HCT116 (cell line): ENCODE data around the gene UBTD2. TPM values are rescaled to one million over a fixed set of nuclear protein-coding genes. Genes with fewer than 3 reads are reported as not detected.

ENCODE experiments used
- ATAC-seq: fragments of 200-7000 bp; cut with Tn5 transposase; 2 replicates; pipeline ENCODE4 v1.9.1; 2020; ENCODE audit warnings: mild to moderate bottlenecking, moderate library complexity
- BruUV-seq: library from RNA; stranded (reverse); fragments of 400-500 nt; replicated peaks from 2 replicates; lab custom pipeline; 2021; lab: Mats Ljungman, UMichigan
- CTCF ChIA-PET: fragments of 300-600 bp; sonication (Branson Sonifier 250); formaldehyde crosslinking; loops from one replicate; lab custom pipeline; 2021; ENCODE audit warnings: antibody characterized with exemption; lab: Charles Lee
- POLR2A ChIA-PET: fragments of 300-600, 350-600 bp; sonication (Branson Sonifier 250); formaldehyde crosslinking; loops from one replicate; lab custom pipeline; 2021; ENCODE audit warnings: antibody characterized with exemption; lab: Charles Lee
- RAD21 ChIA-PET, 2 experiments: fragments of 300-600 bp; sonication (Branson Sonifier 250); formaldehyde crosslinking; loops; one replicate each; lab custom pipeline; 2023; ENCODE audit warnings: low total read pairs in 2 of 2; ENCODE audit not compliant: uncharacterized antibody in 2 of 2, unreplicated experiment in 2 of 2, low non-redundant PET in 1 of 2; lab: Charles Lee
- DNase-seq: peaks from one replicate; pipeline ENCODE4 v3.0.0-alpha.2; 2010; ENCODE audit warnings: low read depth, low spot score
- H2AFZ ChIP-seq: fragments of 200-600 bp; shearing (Covaris generic), sonication (generic); 2 replicates; pipeline ENCODE4 v1.6.1; 2017; ENCODE audit warnings: low read depth, mixed run types, mixed read lengths, antibody characterized with exemption, low read length; ENCODE audit not compliant: poor library complexity, severe bottlenecking
- H3K27ac ChIP-seq: 2 replicates; pipeline ENCODE4 v1.5.1; 2012; ENCODE audit warnings: low read depth, low read length
- H3K27me3 ChIP-seq: fragments of 200-600 bp; sonication (generic); 2 replicates; pipeline ENCODE4 v1.6.1; 2016; ENCODE audit warnings: mixed run types, low read length, mixed read lengths; ENCODE audit not compliant: insufficient read depth
- H3K36me3 ChIP-seq, 2 experiments: fragments of 200-500 bp in 1 of 2; fragments of 200-600 bp in 1 of 2; sonication (Bioruptor generic) in 1 of 2; sonication (generic) in 1 of 2; 2 replicates each; pipeline versions ENCODE4 v1.5.1 to v1.6.1; 2014 to 2016; ENCODE audit warnings: low read length in 2 of 2, inconsistent platforms in 1 of 2, mixed read lengths in 1 of 2, mixed run types in 1 of 2; ENCODE audit not compliant: insufficient read depth in 2 of 2, control insufficient read depth in 1 of 2
- H3K4me1 ChIP-seq, 2 experiments: fragments of 200-600 bp in 1 of 2; sonication (generic) in 1 of 2; 2 replicates each; pipeline versions ENCODE4 v1.5.1 to v1.6.1; 2012 to 2017; ENCODE audit warnings: low read length in 2 of 2, inconsistent platforms in 1 of 2, mild to moderate bottlenecking in 1 of 2, mixed read lengths in 1 of 2, mixed run types in 1 of 2, moderate library complexity in 1 of 2; ENCODE audit not compliant: insufficient read depth in 2 of 2, control insufficient read depth in 1 of 2
- H3K4me2 ChIP-seq: fragments of 200-600 bp; sonication (generic); 2 replicates; pipeline ENCODE4 v1.6.1; 2017; ENCODE audit warnings: mixed run types, low read length, mixed read lengths
- H3K4me3 ChIP-seq, 2 experiments: fragments of 200-600 bp in 1 of 2; sonication (generic) in 1 of 2; replicated peaks in 1 of 2; 2 replicates each; pipeline ENCODE4 v1.5.1; 2011 to 2016; ENCODE audit warnings: low read length in 2 of 2, control low read depth in 1 of 2, low read depth in 1 of 2, mild to moderate bottlenecking in 1 of 2, mixed read lengths in 1 of 2, mixed run types in 1 of 2
- H3K79me2 ChIP-seq: fragments of 200-600 bp; sonication (generic); 2 replicates; pipeline ENCODE4 v1.6.1; 2017; ENCODE audit warnings: mild to moderate bottlenecking, mixed run types, low read length, moderate library complexity, mixed read lengths; ENCODE audit not compliant: insufficient read depth
- H3K9ac ChIP-seq: fragments of 200-600 bp; sonication (generic); 2 replicates; pipeline ENCODE4 v1.6.1; 2016; ENCODE audit warnings: low read length, mixed read lengths
- H3K9me2 ChIP-seq: fragments of 200-600 bp; sonication (generic), shearing (Covaris generic); 2 replicates; pipeline ENCODE4 v1.6.1; 2017; ENCODE audit warnings: mixed run types, mild to moderate bottlenecking, moderate library complexity; ENCODE audit not compliant: insufficient read depth
- H3K9me3 ChIP-seq, 2 experiments: fragments of 200-500 bp in 1 of 2; fragments of 200-600 bp in 1 of 2; sonication (Bioruptor generic) in 1 of 2; sonication (generic) in 1 of 2; 2 replicates each; pipeline ENCODE4 v1.6.1; 2014 to 2017; ENCODE audit warnings: low read length in 2 of 2, mixed read lengths in 2 of 2, inconsistent platforms in 1 of 2, low read depth in 1 of 2, mild to moderate bottlenecking in 1 of 2, mixed run types in 1 of 2, moderate library complexity in 1 of 2; ENCODE audit not compliant: control insufficient read depth in 1 of 2, insufficient read depth in 1 of 2
- H4K20me1 ChIP-seq: fragments of 200-600 bp; sonication (generic), shearing (Covaris generic); 2 replicates; pipeline ENCODE4 v1.6.1; 2017; ENCODE audit warnings: mixed run types, mild to moderate bottlenecking, moderate library complexity; ENCODE audit not compliant: insufficient read depth
- ATF3 ChIP-seq: IDR thresholded peaks from 2 replicates; pipeline ENCODE4 v1.6.1; 2012
- CBX3 ChIP-seq: IDR thresholded peaks from 2 replicates; pipeline ENCODE4 v1.6.1; 2012; ENCODE audit warnings: low read depth
- CEBPB ChIP-seq: IDR thresholded peaks from 2 replicates; pipeline ENCODE4 v1.6.1; 2012; ENCODE audit warnings: low read depth
- CTCF ChIP-seq, 3 experiments: fragments of 200-600 bp in 1 of 3; sonication (generic) in 1 of 3; IDR thresholded peaks in 2 of 3; conservative IDR thresholded peaks in 1 of 3; 2 replicates each; pipeline ENCODE4 v1.5.1; 2012 to 2017; ENCODE audit warnings: low read depth in 2 of 3, low read length in 2 of 3, antibody characterized with exemption in 1 of 3, borderline replicate concordance in 1 of 3, control low read depth in 1 of 3, mild to moderate bottlenecking in 1 of 3, mixed read lengths in 1 of 3, mixed run types in 1 of 3, moderate library complexity in 1 of 3; ENCODE audit not compliant: insufficient read depth in 1 of 3
- EZH2 ChIP-seq: fragments of 200-600 bp; sonication (generic); IDR thresholded peaks from 2 replicates; pipeline ENCODE4 v1.6.1; 2017; ENCODE audit warnings: antibody characterized with exemption, mixed run types
- POLR2AphosphoS5 ChIP-seq: IDR thresholded peaks from 2 replicates; pipeline ENCODE4 v1.6.1; 2011; ENCODE audit warnings: mild to moderate bottlenecking, low read depth, low read length, moderate library complexity
- RAD21 ChIP-seq: IDR thresholded peaks from 2 replicates; pipeline ENCODE4 v1.6.1; 2012; ENCODE audit warnings: low read depth, mild to moderate bottlenecking
- SRF ChIP-seq: IDR thresholded peaks from 2 replicates; pipeline ENCODE4 v1.6.1; 2012; ENCODE audit warnings: low read depth
- TCF7L2 ChIP-seq: IDR thresholded peaks from 2 replicates; pipeline ENCODE4 v1.7.0; 2011; ENCODE audit warnings: borderline replicate concordance, inconsistent platforms; ENCODE audit not compliant: insufficient read depth, insufficient read length; ENCODE audit errors: extremely low read depth
- YY1 ChIP-seq: IDR thresholded peaks from 2 replicates; pipeline ENCODE4 v1.6.1; 2011; ENCODE audit warnings: low read length, low read depth, moderate library complexity, mild to moderate bottlenecking; ENCODE audit not compliant: insufficient replicate concordance; ENCODE audit errors: extremely low read depth
- ZBTB33 ChIP-seq: IDR thresholded peaks from 2 replicates; pipeline ENCODE4 v1.6.1; 2011; ENCODE audit warnings: mild to moderate bottlenecking, low read length, moderate library complexity; ENCODE audit not compliant: insufficient replicate concordance; ENCODE audit errors: extremely low read depth
- ZFX ChIP-seq: fragments of 450-650 bp; IDR thresholded peaks from 2 replicates; pipeline ENCODE4 v1.6.1; 2017
- ZNF274 ChIP-seq: fragments of 200-500 bp; sonication (Bioruptor generic); IDR thresholded peaks from 2 replicates; pipeline ENCODE4 v1.6.1; 2014; ENCODE audit warnings: mild to moderate bottlenecking, low read depth, low read length, inconsistent platforms
- intact Hi-C: fragments of 100-400 bp; cut with micrococcal nuclease; formaldehyde crosslinking; loops from 2 replicates; pipeline ENCODE4 v1.10.0; 2022
- total RNA-seq: library from RNA; stranded (reverse); gene quantifications from one replicate; pipeline ENCODE4 v1.2.1, GENCODE V29; 2021; ENCODE audit not compliant: unreplicated experiment

Gene UBTD2
- total RNA-seq, 1 experiment from 2014 or later: 15.9 TPM

- no peak for TF ChIP-seq ZBTB33
- TF ChIP-seq ZNF274: no peak
- no peak for TF ChIP-seq CEBPB
- no peak for TF ChIP-seq ATF3
- no peak for TF ChIP-seq CBX3
- no peak for TF ChIP-seq SRF
These were observed 94.5 kb downstream of the UBTD2 start (continued) for GRCh38 chr5:172188893-172189692.

GRCh38 chr5:172188033-172188892 lies 95.3 kb downstream of the UBTD2 start, which contains the start of gene STK10:
TSS of gene STK10 (minus strand) at chr5:172188224. CDS start at chr5:172188042, 182 bp downstream.
- peak; percentile 86 for ATAC-seq
- peak; percentile 77 for TF ChIP-seq POLR2AphosphoS5
- no peak for TF ChIP-seq SRF
- TF ChIP-seq TCF7L2: peak; percentile 8
- TF ChIP-seq ZFX: peak; percentile 16; the same call in 1 of the 2 replicates
- no peak for TF ChIP-seq RAD21
- no peak for TF ChIP-seq EZH2
- TF ChIP-seq YY1: peak; percentile 47
- peak in 2 of 3 experiments; percentile 76 to 81; a peak in 4 of 6 replicates for TF ChIP-seq CTCF (IDR thresholded peaks at IDR 0.05 in 2 of 3, conservative IDR thresholded peaks at IDR 0.05 in 1 of 3; ENCODE audit: borderline replicate concordance in 1 of 3, insufficient read depth in 1 of 3, low read depth in 2 of 3, low read length in 2 of 3)
- Histone ChIP-seq H3K9me2 (no peaks in the 10 kb centered on the region), H3K4me1 (peaks cover 10 to 28% of the 10 kb centered on the region in 2 experiments), H3K4me2 (peak within 1 kb of the TSS; percentile 100), H4K20me1 (no peaks in the 10 kb centered on the region), H3K9ac (peak within 1 kb of the TSS; percentile 80), H3K36me3 (no peaks in the 10 kb centered on the region), H3K27me3 (no peaks in the 10 kb centered on the region), H3K4me3 (peak within 1 kb of the TSS; percentile 93 to 97), H3K79me2 (peaks cover 17% of the 10 kb centered on the region), H3K9me3 (no peaks in the 10 kb centered on the region), H2AFZ (peak within 1 kb of the TSS; percentile 96), H3K27ac (peak within 1 kb of the TSS; percentile 75)
- CTCF ChIA-PET: interaction anchor here (0.6 to 1.7 kb wide), 19 partner anchors 9 to 281 kb away, joined by 3 to 8 read pairs (median 3); partner anchors contain the start of gene UBTD2
- peak; percentile 75 for DNase-seq
- BruUV-seq: no TSS peak
- POLR2A ChIA-PET: interaction anchor here (0.7 to 1.7 kb wide), 5 partner anchors 9 to 770 kb away, joined by 3 to 9 read pairs (median 5); partner anchors contain the start of gene FBXW11
- intact Hi-C loops: loop anchor here (1.0 to 10.0 kb wide), 6 partner anchors 81 to 277 kb away; partner anchors contain the start of genes SH3PXD2B and UBTD2
- RAD21 ChIA-PET: interaction anchor here in 1 of 2 experiments (1.0 kb wide), 2 partner anchors 85 to 129 kb away, joined by 3 to 4 read pairs; no protein-coding TSS in a partner anchor
